Psoas muscle (tissue), 8 donors: ENCODE results near the gene CFDP1. TPM values are rescaled to one million over a fixed set of nuclear protein-coding genes. Genes with fewer than 3 reads are reported as not detected.

Source experiments
- ATAC-seq, 4 donors: fragments of 200-7000 bp; cut with Tn5 transposase; one replicate each; pipeline ENCODE4 v1.9.1; 2020; ENCODE audit warnings: moderate library complexity in 3 of 4, mild to moderate bottlenecking in 2 of 4
- DNase-seq, 2 donors: peaks; one replicate each; pipeline ENCODE4 v3.0.0-alpha.2; 2020
- H3K27ac ChIP-seq: fragments of 200-600 bp; one replicate; pipeline ENCODE4 v1.8.0; 2022
- H3K27me3 ChIP-seq, 3 donors: fragments of 200-600 bp in 1 of 3; one replicate each; pipeline versions ENCODE4 v1.6.1 to v1.8.0; 2013 to 2022; ENCODE audit warnings: low read length in 2 of 3, mild to moderate bottlenecking in 2 of 3, moderate library complexity in 1 of 3; ENCODE audit not compliant: insufficient read depth in 3 of 3
- H3K36me3 ChIP-seq, 2 donors: fragments of 200-600 bp in 1 of 2; one replicate each; pipeline versions ENCODE4 v1.6.1 to v1.8.0; 2013 to 2022; ENCODE audit warnings: low read depth in 1 of 2, mild to moderate bottlenecking in 1 of 2, moderate library complexity in 1 of 2; ENCODE audit not compliant: insufficient read depth in 1 of 2
- H3K4me1 ChIP-seq: fragments of 200-600 bp; one replicate; pipeline ENCODE4 v1.8.0; 2022
- H3K4me3 ChIP-seq: fragments of 200-600 bp; one replicate; pipeline ENCODE4 v1.8.0; 2022; ENCODE audit warnings: mild to moderate bottlenecking
- H3K9me3 ChIP-seq: fragments of 200-600 bp; one replicate; pipeline ENCODE4 v1.8.0; 2022
- WGBS, 3 donors: extraction: QIAGEN DNeasy Blood & Tissue Kit; methylation state at CpG; one replicate each; pipeline versions ENCODE4 v1.1.6 to v1.1.7; 2013; 5-methylcytosine and 5-hydroxymethylcytosine counted together
- intact Hi-C, 2 donors: fragments of 100-400 bp; cut with DNase I; formaldehyde crosslinking; loops; one replicate each; pipeline versions ENCODE4 v1.11.0 to v1.14.2; 2022
- polyA plus RNA-seq, 3 donors: library from polyadenylated mRNA; stranded (reverse); fragments of 200-250 nt; gene quantifications; one replicate each; pipeline ENCODE4 v1.2.3, GENCODE V29; 2013
- total RNA-seq, 4 donors: library from RNA; stranded (reverse); fragmentation: NEBNext Ultra II Directional in 2 of 4; extraction: Animal tissue kit (Norgen Biotek cat#: 25700) in 2 of 4; gene quantifications; one replicate each; pipeline versions ENCODE4 v1.2.1 to v1.2.4, GENCODE V29; 2021 to 2023
- TF ChIP-seq, protein P1 (sequence below): fragments of 200-600 bp; IDR thresholded peaks from one replicate; pipeline ENCODE4 v1.8.0; 2022; ENCODE audit warnings: antibody characterized with exemption
- donor health status: healthy with polysubstance abuse.
- donor health status: DM: no; HTN: no; CAD: no; lungs with moderate emphysema.
- donor health status: Bipolar disorder and iron deficiency.
- donor health status: healthy.
- donor health status: DM: yes; HTN: yes; CAD: no.
- donor health status: DM: no; HTN: no; CAD: no.
- donor health status: DM: no; HTN: no; CAD: no.
- donor health status: DM: yes; HTN: yes; CAD: no.

Gene CFDP1
- total and polyA plus RNA-seq, 7 donors, result 16.6 to 78.2 (median 21.9) TPM

DNA sequence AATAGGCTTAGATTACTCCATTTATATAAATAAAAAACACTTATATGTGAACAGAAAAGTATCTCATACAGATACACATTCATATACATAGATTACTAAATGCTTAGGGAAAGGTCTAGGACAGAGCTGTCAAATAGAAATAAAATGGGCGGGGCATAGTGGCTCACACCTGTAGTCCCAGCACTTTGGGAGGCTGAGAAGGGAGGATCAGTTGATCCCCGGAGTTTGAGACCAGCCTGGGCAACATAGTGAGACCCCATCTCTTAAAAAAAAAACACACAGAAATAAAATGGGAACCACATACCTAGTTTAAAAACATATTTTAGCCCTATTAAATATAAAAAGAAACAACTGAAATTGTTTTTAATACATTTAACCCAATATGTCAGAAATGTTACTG lies 58.9 kb downstream of the CFDP1 start:
- H3K36me3 ChIP-seq, result peaks cover 0 to 21% of the 10 kb centered on the region in 2 donors
- intact Hi-C loops, result loop anchor here in 1 of 2 donors (10.0 kb wide), 1 partner anchor 60 kb away; no protein-coding TSS in a partner anchor
- no peak overlapping the region for H3K4me3 ChIP-seq
- no peak overlapping the region for H3K27ac ChIP-seq
- 96 to 100% (median 99%) methylated on average over 2 of the region's 2 CpGs for WGBS, 3 donors
- ATAC-seq (no peak), DNase-seq (no peak)
- no peaks in the 10 kb centered on the region for H3K27me3 ChIP-seq
- peaks cover 6% of the 10 kb centered on the region for H3K4me1 ChIP-seq
- TF ChIP-seq, protein P1, sequence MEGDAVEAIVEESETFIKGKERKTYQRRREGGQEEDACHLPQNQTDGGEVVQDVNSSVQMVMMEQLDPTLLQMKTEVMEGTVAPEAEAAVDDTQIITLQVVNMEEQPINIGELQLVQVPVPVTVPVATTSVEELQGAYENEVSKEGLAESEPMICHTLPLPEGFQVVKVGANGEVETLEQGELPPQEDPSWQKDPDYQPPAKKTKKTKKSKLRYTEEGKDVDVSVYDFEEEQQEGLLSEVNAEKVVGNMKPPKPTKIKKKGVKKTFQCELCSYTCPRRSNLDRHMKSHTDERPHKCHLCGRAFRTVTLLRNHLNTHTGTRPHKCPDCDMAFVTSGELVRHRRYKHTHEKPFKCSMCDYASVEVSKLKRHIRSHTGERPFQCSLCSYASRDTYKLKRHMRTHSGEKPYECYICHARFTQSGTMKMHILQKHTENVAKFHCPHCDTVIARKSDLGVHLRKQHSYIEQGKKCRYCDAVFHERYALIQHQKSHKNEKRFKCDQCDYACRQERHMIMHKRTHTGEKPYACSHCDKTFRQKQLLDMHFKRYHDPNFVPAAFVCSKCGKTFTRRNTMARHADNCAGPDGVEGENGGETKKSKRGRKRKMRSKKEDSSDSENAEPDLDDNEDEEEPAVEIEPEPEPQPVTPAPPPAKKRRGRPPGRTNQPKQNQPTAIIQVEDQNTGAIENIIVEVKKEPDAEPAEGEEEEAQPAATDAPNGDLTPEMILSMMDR, result no peak
- H3K9me3 ChIP-seq, result no peaks in the 10 kb centered on the region

DNA sequence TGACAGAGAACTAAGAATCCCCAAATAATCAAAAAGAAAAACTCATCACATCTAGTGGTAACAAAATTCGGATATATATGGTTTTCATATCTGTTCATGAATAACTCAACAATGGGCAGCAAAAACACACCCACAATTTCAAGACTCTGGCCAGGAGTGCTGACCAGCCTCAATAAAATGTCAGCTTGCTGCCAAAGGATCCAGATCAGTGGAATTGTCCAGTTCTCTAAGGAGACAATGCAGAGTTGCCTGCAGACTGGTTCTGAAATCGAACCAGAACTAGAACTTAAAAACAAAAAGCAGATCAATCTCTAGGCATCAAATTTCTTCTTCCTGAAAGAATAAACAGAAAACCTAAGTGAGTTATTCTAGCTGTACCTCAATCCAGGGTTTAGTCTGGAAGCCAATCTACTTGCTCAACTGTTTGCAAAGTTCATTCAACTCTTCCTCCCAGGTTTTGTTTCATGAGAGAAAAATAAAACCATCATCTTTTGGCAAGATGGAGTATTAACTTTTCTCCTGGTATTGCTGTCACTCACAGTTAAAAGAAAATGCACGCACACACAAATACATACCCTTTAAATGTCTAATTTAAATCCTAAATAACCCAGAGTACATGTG lies 61.0 kb downstream of the CFDP1 start:
- WGBS, 3 donors, result 73 to 79% (median 78%) methylated on average over 3 of the region's 3 CpGs
- Histone ChIP-seq H3K36me3 (peaks cover 0 to under 1% of the 10 kb centered on the region in 2 donors), H3K9me3 (no peaks in the 10 kb centered on the region), H3K4me1 (no peaks in the 10 kb centered on the region), H3K27me3 (no peaks in the 10 kb centered on the region), H3K4me3 (no peak overlapping the region), H3K27ac (no peak overlapping the region)
- no peak for DNase-seq
- TF ChIP-seq, protein P1, result no peak
- intact Hi-C loops, result loop anchor here in 1 of 2 donors (10.0 kb wide), 1 partner anchor 58 kb away; no protein-coding TSS in a partner anchor
- no peak for ATAC-seq

DNA sequence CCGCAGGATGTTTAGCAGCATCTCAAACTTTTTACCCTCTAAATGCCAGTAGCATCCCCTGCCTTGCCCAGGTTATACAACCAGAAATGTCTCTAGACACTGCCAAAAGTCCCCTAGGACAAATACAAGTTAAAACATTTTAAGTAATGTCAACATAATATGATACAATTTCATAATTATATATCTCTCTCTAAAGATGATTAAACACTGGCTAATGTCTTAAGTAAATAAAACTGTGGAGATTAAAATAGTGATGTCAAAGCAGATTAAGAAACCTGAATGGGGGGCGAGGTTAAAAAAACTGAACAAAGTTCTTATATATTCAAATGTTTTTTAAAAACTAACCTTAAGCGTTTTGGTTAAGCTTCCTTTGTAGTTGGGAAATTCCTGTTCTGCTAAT lies 62.1 kb downstream of the CFDP1 start:
- no peak for ATAC-seq
- intact Hi-C loops, result loop anchor here in 1 of 2 donors (10.0 kb wide), 1 partner anchor 56 kb away; no protein-coding TSS in a partner anchor

DNA sequence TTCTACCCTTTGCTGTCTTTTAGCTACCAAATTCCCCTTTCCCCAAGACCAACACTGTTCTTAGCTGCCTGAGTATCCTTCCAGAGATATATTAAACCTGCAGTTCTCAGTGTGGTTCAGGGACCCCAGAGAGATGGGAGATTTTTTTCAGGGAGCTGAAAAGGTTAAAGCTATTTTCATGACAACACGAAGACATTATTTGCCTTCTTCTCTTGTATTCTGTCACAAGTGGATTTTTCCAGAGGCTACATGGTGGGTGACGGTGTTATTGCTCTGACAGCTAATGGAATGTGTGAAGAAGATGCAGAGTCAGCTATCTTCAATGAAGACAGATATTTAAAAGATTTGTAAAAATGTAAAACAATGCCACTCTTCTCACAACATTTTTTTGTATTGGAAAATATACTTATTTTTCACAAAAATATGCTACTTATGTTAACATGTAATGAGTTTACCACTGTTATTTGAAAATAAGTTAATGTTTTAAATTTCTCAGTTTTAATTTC lies 69.0 kb downstream of the CFDP1 start:
- no peaks in the 10 kb centered on the region for H3K9me3 ChIP-seq
- H3K4me3 ChIP-seq, result no peak overlapping the region
- TF ChIP-seq, protein P1, result no peak
- WGBS, 3 donors, result 84 to 88% (median 88%) methylated on average over 2 of the region's 2 CpGs
- H3K4me1 ChIP-seq, result no peaks in the 10 kb centered on the region
- no peaks in the 10 kb centered on the region for H3K27me3 ChIP-seq
- H3K27ac ChIP-seq, result no peak overlapping the region
- intact Hi-C loops, result no loop called here
- DNase-seq (no peak), ATAC-seq (no peak)
- no peaks in the 10 kb centered on the region for H3K36me3 ChIP-seq

More for the DNA sequence above, 62.1 kb downstream of the CFDP1 start:
- Histone ChIP-seq H3K36me3 (no peaks in the 10 kb centered on the region), H3K4me1 (no peaks in the 10 kb centered on the region), H3K9me3 (no peaks in the 10 kb centered on the region), H3K27ac (no peak overlapping the region), H3K27me3 (no peaks in the 10 kb centered on the region), H3K4me3 (no peak overlapping the region)
- TF ChIP-seq, protein P1, result no peak
- DNase-seq, result no peak
- WGBS, 3 donors, result 93 to 96% (median 94%) methylated on average over 3 of the region's 3 CpGs
